ENCODE results near the gene KLC1.
"Not testable (repeated sequence)": the region's sequence is repeated elsewhere in the genome, so short reads cannot be mapped to it uniquely, and the experiment has no call there.

KLC1 gene

DNA sequence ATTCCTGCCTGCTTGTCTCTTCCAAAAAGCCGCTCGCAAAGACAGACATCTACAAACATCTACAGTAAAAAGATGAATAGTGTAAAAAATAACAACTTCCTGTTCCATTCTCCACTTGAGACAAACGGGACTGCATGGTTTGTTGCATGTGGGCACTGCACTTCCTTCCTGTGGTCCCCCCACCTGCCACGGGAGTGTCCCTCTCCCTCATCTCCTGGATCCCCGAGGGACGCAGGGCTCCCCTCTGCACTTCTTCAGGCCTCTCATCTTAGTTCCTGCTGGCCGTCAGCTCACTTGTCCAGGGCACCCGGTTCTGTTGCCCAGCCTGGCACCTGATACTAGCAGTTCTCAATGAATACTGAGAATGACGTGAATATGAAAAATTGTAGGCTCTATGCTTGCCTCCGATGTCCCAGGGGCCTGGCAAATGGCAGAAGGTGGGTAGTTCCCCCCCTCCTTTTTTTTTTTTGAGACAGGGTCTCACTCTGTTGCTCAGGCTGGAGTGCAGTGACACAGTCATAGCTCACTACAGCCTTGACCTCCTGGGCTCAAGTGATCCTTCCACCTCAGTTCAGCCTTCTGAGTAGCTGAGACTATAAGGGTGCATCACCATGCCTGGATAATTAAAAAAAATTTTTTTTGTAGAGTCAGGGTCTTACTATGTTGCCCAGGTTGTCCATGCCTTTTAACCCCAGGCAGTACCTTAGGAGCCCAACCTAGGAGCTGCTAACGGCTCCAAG lies 3.5 kb upstream of the KLC1 start:
- no peak for DNase-seq (ENCODE audit: low read depth)

- no peak for DNase-seq (ENCODE audit: low read depth)
Measured at GRCh38 chr14:103626146-103626850, 2.7 kb upstream of the KLC1 start.

DNA sequence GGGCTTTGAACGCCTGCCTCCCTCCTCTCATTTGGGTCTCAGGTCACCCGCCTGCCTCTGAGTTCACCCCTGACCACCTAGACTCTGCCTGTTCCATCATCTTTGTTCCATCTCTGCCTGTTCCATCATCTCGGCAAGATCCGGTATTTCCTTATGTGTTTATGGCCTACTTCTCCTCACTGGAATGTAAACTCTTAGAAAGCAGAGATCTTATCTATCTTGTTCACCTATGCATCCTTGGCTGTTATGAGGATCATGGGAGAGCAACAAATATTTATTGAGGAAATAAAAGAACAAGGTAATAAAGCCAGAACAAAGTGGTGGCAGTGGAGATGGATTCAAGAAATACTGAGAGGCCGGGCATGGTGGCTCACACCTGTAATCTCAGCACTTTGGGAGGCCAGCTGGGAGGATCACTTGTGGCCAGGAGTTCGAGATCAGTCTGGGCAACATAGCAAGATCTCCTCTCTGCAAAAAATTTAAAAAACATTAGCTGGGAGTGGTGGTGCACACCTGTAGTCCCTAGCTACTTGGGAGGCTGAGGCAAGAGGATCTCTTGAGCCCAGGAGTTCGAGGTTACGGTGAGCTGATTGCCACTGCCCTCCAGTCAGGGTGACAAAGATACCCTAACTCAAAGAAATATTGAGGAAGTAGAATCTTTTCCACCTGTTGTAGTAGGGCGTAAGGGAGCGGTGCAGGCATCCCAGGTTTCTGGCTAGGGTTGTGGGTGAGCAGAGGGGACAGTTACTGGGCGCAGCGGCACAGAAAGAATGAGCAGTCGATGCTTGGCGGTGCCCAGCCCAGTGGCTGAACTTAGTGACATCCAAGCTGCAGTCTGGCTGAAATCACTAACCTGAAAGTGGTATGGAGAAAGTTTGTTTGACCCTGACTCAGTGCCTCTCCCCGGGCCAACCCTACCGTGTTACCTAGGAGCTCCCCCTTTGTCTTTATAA lies 1.7 kb upstream of the KLC1 start:
- no peak for DNase-seq (ENCODE audit: low read depth)

GRCh38 chr14:103628221-103628683 lies 759 bp upstream of the KLC1 start:
- DNase-seq (ENCODE audit: low read depth), result no peak

DNA sequence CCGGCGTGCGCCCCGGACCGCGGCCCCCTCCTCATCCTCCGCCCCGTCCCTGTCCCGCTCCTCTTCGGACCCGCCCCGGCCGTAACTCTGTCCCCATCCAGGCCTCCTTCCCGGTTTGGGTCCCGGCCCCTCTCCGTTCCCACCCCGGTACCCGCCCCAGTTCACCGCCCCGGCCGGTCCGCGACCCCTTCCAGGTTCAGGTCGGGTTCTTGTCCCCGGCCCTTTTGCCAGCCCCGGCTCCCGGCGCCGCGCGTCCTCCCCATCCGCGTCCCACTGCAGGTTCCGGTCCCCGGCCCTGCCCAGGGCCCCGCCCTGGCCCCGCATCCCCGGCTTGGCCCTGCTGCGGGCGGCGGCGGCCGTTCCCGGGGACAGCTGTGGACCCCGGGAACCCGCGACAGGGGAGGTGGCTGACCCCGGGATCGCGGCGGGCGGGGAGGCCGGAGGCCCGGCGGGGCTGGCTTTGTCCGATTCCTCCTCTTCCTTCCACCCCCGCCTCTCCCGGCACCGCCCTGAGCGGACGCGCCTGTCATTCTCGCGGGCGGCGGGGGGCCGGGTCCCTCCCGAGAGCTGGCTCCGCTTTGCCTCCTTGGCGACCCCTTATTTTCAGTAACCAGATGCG lies 601 bp downstream of the KLC1 start:
- DNase-seq (ENCODE audit: low read depth), result no peak

DNA sequence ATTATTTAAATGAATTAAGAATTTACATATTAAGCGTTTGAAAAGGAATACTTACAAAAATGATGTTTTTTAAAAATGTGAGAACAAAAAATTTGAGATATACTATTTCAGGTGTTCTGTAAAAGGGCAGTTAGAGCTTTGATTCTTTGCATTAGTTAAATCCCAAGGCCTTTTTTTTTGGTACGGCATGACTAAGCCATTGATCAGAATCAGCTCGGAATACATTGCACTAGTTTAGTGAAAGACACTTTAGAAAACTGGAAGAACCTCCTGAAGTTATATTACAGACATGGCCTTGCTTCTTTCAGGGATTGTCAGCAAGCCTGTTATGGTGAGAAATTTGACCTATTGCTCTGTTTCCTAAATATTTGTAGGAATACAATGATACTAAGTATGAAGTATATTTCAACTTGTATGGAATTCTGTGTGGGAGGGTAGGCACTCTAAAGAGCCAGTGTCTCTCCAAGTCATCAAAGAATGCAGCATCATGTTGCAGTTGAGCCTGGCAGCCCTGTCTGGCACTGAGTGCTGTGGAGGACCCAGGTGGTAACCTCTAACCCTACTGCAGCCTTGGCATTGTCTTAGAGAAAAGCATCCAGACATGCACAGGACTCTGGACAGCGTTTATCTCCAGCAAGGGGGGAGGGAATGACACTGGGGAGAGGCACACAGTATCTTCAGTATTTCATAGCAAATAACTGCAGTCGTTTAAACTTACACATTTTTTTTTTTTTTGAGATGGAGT lies 1.5 kb downstream of the KLC1 start:
- no peak for DNase-seq (ENCODE audit: low read depth)

GRCh38 chr14:103633391-103633790 lies 4.4 kb downstream of the KLC1 start:
- DNase-seq (ENCODE audit: low read depth), result no peak

DNA sequence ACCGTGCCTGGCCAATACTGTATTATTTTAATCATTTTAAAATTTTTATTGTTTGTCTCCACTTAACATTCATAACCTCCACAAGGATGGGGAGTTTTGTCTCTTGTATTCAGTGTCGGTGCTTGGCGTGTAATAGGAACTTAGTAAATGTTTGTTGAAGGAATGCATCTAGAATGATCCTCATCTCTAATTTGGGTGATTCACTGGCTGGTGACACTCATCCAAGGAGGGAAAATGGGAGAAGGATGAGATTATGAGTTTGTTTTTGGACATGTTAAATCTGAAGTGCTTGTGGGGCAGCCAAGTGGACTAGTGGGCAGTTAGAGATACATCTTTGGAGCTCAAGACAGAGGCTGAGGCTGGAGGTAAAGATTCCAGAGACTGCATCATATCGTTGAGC lies 5.1 kb downstream of the KLC1 start:
- no peak for DNase-seq (ENCODE audit: low read depth)

- DNase-seq (ENCODE audit: low read depth), result no peak
Measured at GRCh38 chr14:103638594-103638993, 9.6 kb downstream of the KLC1 start.

DNA sequence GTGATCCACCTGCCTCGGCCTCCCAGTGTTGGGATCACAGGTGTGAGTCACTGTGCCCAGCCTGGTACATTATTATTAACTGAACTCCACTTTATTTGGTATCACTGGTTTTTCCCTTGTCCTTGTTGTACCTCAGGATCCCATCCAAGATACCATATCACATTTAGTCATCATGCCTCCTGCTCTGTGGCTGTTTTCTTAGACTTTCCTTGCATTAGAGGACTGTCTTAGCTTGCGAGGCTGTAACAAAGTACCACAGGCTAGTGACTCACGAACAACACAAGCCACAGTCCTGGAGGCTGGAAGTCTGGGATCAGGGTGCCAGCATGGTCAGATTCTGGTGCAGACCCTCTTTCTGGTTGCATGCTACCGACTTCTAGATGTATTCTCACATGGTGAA lies 12.2 kb downstream of the KLC1 start:
- no peak for DNase-seq (ENCODE audit: low read depth)

- DNase-seq (ENCODE audit: low read depth), result no peak
Measured at GRCh38 chr14:103646189-103646588, 17.2 kb downstream of the KLC1 start.

GRCh38 chr14:103649001-103649400 lies 20.0 kb downstream of the KLC1 start:
- no peak for DNase-seq (ENCODE audit: low read depth)

DNA sequence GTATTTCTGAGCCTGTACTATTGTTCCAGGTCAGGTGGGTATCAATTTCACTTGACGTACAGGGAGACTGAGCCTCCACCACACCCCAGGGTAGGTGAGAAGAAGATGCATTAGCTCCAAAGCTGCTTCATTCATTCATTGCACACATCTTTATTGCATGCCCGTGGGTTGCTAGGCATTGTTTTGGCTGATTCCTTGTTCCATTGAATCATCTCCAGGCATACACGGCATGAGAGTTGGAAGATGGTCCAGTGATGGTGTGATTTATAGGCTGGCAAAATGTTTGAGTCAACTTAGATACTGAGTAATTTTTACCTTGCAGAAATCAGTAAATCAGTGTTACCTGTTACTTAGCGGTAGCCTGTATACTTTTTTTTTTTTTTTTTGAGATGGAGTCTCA lies 21.2 kb downstream of the KLC1 start:
- no peak for DNase-seq (ENCODE audit: low read depth)

DNA sequence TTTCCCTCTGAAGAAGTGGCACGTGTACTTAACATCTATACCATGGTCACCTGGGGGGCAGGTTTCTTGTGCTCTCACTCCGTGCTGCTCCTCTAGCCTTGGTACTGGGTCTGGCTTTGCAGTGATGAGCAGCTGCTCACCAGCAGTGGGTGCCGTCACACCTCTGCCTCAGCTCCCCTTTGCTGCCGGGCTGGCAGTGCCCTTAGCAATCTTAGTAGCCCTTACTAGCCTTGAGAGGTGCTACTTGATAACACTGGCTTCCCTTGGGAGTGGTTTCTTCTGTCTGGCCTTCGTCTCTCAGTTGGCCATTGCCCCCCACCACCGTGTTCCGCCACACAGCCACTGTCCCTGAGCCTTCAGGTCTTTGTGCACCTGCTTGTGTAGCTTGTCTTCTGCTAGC lies 22.6 kb downstream of the KLC1 start:
- no peak for DNase-seq (ENCODE audit: low read depth)

- DNase-seq (ENCODE audit: low read depth), result no peak
Measured at GRCh38 chr14:103652806-103653205, 23.8 kb downstream of the KLC1 start.

GRCh38 chr14:103653336-103653735 lies 24.3 kb downstream of the KLC1 start:
- not testable (repeated sequence) for DNase-seq (ENCODE audit: low read depth)

- no peak for DNase-seq (ENCODE audit: low read depth)
Measured at GRCh38 chr14:103653805-103654204, 24.8 kb downstream of the KLC1 start.

GRCh38 chr14:103654619-103655018 lies 25.6 kb downstream of the KLC1 start:
- DNase-seq (ENCODE audit: low read depth), result no peak

DNA sequence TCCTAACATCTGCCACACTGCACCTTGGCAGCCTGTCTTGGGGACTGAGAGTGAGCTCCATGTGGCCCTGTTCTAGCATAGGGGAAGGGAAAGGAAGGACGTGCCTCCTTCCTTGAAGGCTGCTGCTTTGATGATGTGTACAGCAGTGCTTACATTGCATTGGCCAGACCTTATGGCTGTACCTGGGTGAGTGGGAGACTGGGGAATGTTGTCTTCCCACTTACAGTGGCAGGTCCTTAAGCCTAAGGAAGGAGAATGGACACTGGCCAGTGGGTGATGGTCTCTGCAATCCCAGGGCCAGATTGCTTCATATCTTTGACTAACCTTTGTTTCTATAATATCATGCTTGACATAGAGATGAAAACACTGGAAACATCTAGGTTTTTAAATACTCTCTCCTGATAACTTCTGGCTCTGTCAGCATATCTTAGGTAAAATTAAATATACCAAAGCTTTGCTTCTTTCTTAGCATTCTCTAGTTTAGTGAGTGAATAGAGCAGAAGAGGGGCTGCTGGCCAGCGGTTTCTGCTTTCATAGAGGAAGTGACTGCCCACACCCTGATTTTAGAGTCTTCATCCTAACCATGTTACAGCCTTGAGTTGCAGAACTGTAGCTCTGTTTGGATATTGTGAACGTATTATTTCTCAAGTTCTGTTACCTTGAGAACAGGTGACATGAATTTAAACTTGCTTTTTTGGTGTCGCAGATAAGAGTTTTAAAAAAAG lies 27.2 kb downstream of the KLC1 start:
- DNase-seq (ENCODE audit: low read depth), result no peak

- DNase-seq (ENCODE audit: low read depth), result no peak
Measured at GRCh38 chr14:103656756-103657133, 27.7 kb downstream of the KLC1 start.

DNA sequence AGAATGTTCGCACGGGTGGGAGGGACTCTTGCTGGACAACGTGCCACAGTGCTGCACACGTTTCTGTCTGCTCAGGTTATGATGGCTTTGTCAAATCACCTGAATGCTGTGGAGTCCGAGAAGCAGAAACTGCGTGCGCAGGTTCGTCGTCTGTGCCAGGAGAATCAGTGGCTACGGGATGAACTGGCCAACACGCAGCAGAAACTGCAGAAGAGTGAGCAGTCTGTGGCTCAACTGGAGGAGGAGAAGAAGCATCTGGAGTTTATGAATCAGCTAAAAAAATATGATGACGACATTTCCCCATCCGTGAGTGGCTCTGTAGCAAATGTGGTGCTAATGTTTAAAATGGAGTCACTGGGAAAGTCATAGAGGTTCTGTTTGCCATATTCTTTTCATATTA lies 28.5 kb downstream of the KLC1 start:
- no peak for DNase-seq (ENCODE audit: low read depth)

All from HS-27A (cell line).